Measurements from ENCODE around the gene EPHX1.

EPHX1 gene

DNA sequence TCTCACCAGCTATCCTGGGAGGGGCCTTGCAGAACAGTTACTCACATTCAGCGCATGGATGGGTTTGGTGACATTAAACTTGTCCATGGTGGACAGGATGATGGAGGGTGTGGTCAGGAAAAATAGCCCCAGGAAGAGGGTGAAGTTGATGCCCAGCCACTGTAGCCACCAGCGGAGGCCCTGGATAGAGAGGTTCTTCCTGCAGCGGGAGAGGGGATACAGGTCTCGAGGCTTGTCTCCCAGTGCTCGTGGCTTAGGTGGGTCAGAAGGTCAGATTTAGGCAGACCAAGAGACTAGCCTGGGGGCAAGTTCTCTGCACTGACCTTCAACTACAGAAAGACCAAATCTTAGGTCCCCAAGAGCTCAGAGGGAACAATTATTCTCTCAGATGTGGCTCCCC lies 49.2 kb downstream of the EPHX1 start:
- DNase-seq (ENCODE audit: insufficient read length, low spot score) (no peak), FAIRE-seq (no peak)

DNA sequence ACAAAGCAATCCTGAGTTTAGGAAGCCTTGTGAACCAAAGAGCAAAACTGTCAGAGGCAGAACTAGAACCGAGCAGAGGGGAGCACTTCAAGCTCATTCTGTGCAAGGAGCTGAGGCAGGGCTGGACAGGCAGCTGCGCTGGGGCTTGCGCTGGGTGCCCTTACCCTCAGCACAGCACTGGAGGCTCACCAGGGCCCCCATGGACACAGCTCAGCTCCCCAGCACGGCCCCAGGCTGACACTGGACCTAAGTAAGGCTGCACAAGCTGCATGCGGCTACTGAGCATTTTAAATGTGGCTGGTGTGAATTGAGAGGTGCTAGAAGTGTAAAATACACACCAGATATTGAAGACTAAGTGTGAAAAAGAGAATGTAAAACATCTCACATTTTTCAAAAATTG lies 50.2 kb downstream of the EPHX1 start:
- DNase-seq (ENCODE audit: insufficient read length, low spot score) (no peak), FAIRE-seq (no peak)

DNA sequence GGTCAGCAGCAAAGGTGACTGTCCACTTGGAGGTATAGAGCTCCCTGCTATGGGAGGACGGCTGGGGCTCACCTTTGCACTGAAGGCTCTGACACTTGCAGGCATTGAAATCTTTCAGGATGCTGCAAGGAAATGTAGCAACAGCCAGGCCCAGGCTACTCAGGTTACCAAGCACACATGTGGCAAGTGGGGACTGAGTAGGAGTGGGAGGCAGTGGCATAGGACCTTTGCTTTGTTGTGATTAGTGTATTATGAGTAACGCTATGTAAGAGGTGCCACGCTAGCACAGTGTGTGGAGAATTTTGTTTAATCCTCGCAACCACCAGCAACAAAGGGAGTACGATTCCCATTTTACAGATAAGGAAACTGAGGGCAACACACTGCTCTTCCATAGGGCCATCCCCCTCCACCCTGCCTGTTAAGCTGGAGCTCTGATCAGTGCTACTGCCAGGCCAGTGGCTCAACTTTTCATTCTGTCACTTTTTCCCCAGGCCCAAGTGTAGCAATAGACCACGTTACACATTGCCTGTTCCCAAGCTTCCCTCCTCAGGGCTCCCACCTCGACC lies 51.0 kb downstream of the EPHX1 start:
- DNase-seq (ENCODE audit: insufficient read length, low spot score) (no peak), FAIRE-seq (no peak)

DNA sequence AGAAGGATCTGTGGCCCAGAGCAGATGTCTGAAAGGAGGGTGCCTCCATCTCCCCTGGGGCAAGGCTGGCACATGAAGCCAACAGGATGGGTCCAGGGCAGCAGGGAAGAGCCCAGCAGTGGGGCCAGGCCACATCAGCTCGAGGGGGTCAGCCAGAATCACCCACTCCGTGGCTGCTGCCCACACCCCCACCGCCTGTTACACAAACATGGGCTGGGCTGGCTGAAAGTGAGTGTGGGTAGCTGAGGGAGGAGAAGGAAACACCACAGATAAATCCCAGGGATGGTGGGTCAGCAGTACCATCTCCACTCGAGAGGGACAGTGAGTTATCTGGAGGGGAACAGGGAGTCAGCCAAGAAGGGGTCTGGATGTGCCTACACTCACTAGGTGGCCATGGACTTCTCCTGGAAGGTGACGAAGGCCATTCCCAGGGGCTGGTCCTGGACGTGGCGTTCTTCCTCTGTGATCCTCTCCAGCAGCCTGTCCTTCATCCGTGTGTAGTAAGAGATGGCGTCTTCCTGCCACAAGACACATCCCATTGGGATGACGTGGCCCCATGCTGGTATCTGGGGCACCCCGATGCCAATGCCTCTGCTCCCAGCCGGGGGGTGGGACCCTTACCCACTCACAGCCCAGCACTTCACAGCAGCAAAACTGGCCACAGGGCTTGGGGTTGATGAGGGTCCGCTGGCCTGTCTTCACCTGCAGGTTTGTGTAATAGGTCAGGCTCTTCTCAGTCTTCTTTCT lies 52.1 kb downstream of the EPHX1 start:
- FAIRE-seq (no peak), DNase-seq (ENCODE audit: insufficient read length, low spot score) (no peak)

DNA sequence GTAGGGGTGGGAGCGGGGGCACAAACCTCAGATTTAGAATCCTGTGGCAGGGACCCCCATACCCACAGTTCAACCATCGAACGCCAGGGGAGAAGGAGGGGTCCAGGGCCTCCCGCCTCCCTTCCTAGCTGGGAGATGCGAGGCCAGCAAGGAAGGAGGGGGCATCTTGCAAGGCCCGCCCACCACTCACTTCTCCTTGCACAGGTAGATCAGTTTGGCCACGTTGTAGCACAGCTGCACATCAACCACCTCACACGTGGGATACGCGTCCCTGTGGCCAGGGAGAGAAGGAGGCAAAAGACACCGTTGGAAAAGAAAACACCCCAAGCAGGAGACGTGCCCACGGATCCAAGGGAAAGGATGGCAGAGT lies 52.6 kb downstream of the EPHX1 start:
- FAIRE-seq: no peak
- no peak for DNase-seq (ENCODE audit: insufficient read length, low spot score)

DNA sequence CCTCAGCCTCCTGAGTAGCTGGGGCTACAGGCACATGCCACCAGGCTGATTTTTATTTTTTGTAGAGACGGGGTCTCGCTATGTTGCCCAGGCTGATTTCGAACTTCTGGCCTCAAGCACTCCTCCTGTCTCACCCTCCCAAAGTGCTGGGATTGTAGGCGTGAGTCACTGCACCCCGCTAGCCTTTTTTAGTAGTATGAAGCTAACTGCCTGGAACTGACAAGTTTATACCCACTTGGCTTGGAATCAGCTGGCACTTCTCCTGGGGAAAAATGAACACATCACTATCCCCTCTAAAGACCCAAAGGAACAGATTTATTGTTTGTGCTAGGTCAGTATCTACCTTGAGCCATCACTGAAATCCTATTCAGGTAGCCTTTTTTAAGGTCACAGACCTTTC lies 53.2 kb downstream of the EPHX1 start:
- DNase-seq (ENCODE audit: insufficient read length, low spot score) (no peak), FAIRE-seq (no peak)

DNA sequence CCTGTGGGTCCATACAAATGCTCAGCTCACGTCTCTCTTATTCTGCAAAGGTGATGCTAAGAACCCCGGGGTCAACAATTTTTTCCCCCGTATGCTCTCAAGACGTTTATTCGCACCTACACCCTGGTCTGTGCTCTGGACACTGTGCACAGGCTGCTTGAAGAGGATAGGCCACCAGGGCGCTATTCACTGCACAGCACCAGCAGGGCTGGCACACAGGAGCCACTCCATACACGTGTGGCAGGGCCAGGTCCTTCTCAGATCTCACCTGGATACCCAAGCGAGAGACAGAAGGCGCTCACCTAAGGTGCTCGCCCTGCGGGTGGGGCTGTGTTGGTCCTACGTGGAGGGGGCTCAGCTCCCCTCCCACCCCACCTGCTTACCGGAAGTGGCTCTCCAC lies 55.6 kb downstream of the EPHX1 start:
- no peak for DNase-seq (ENCODE audit: insufficient read length, low spot score)
- no peak for FAIRE-seq

DNA sequence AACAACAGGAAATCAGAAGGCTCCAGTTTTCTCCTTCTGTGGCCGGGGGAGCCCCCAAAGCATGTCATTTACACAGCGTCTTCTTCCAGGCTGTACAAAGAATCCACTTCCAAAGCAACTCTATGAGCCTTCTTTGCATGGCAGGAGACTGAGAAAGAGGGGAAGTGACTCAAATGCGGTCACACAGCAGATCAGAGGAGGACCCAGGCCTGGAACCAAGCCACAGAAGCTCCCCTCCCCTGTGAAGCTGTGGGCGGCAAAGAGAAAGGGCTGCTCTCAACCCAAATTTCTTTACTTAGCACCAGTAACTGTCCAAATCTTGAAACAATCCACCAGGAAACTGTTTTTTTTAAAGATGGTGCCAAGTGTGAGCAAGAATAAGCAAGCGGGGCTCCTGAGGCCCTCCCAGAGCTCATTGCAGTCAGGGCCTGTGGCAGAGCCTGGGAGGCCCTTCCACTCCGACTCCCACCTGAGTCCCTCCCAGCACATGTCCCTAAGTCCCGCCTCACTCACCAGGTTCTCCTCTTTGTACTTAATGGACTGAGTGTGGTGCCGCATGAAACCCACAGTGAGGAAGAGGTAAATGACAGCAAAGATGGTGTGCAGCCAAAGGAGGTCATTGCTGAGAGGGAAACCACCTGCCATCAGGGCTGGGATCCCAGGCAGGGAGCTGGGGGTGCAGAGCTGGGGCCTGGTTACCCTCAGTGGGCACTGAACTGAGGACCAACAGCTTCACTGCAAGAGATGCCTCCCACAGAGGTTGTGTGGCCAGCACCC lies 56.3 kb downstream of the EPHX1 start:
- DNase-seq (ENCODE audit: insufficient read length, low spot score) (no peak), FAIRE-seq (no peak)

DNA sequence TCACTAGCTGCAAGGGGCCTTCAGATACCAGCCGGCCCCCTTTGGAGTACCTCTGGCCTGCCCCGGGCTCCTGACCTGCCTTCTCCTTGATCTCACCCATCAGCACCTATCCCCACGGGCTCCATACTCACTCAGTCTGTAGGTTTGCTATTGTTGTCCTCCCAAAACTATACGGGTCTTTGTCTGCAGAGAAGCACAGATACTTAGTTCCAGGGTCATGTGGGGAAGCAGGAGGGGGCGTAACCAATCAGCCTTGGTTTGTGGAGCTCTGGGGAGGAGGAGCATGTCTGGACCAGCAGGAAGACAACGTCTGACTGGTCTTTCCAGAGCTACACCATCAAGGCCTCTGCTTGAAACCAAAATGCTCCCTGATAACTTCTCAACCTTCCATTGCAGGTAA lies 57.1 kb downstream of the EPHX1 start:
- FAIRE-seq (no peak), DNase-seq (ENCODE audit: insufficient read length, low spot score) (no peak)

DNA sequence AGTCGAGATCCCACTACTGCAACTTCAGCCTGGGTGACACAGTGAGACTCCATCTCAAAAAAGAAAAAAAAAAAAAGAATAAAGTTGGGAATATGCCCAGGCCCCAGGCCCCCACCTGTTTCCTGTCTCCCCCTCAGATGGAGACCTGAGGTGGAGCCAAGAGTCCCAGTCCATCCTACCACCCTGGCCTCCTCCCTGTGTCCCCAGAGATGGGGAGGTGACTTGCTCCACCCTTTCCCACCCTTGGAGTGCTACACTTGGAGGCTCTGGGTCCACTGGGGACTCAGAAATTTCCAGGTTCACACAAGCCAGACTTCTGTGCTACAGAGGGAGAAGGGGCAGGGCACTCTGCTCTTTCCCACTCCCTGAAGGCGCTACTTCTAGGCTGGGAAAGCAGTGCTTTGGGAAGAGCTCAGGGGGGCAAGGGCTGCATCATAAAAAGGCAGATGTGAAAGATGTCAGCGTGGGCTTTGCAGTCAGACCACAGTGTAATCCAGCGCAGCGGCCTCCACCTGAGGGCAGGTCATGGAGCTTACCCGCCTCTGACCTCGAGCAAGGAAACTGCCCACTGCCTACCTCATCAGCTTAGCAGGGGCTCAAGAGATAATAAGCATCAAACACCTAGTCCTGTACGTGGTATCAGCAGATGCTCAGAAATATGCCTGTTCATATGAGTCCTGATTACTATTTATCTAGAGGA lies 58.9 kb downstream of the EPHX1 start:
- FAIRE-seq (no peak), DNase-seq (ENCODE audit: insufficient read length, low spot score) (no peak)

DNA sequence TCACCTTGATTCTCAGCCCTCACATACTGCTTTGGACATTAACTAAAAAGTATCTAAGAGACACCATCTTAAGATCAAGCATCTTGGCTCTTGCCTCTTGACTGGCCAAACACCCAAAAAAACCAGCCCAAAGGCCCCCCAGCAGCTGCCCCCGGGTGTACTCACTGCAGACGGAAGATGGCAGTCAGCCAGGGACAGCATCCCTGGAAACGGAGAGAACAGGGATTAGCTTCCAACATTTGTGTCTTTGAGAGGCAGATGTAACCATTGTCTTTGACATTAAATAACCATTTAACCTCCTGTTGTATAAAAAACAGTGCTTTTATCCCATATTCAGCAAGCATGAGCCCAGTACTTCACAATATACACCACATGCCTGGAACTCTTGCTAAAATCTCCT lies 61.0 kb downstream of the EPHX1 start:
- DNase-seq (ENCODE audit: insufficient read length, low spot score) (no peak), FAIRE-seq (no peak)

DNA sequence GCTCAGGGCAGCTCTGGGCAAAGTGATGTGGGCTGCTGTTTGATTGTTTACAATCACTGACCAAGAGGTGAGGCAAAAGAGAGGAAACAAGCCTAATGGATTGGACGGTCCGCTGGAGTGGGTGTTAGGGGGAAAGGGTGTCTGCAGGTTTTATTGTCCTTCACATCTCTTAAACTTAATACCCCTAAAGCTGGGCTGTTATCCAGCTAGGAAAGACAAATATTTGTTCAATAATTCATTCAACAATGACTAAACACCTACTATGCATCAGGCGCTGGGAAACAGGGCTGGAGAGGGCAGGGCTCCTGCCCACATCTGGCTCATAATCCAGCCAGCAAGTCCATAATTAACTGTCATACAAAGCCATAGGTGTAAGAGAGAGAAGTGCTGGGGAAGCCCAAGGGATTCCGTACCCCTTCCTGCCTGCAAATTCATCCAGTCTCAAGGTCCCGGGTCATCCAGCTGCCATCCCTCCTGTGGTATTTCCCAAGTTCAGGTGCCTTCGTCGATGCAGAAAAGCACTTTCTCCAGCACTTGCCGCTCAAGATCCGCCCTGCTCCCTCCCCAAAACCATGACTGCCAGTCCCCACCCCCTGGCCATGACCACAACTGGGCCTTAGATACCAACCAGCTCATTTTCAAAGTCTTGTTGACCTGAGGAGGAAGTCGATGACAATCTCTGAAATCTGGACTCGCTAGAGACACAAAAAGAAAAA lies 61.6 kb downstream of the EPHX1 start:
- DNase-seq (ENCODE audit: insufficient read length, low spot score): no peak
- no peak for FAIRE-seq

DNA sequence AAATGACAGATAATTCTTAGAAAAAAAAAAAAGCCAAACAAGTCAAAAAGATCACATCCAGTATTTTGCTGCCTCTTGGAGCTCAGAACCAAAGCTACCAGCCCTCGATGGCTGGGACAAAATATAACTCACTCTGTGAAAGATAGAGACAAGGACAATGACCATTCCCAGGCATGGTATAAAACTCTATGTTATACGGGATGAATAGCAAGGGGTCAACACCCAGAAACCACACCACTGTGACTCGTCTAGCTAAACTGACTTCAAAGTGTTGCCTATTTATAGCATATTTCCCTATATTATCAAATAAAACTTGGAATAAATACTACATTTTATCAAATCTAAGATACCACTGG lies 62.1 kb downstream of the EPHX1 start:
- DNase-seq (ENCODE audit: insufficient read length, low spot score) (no peak), FAIRE-seq (no peak)

DNA sequence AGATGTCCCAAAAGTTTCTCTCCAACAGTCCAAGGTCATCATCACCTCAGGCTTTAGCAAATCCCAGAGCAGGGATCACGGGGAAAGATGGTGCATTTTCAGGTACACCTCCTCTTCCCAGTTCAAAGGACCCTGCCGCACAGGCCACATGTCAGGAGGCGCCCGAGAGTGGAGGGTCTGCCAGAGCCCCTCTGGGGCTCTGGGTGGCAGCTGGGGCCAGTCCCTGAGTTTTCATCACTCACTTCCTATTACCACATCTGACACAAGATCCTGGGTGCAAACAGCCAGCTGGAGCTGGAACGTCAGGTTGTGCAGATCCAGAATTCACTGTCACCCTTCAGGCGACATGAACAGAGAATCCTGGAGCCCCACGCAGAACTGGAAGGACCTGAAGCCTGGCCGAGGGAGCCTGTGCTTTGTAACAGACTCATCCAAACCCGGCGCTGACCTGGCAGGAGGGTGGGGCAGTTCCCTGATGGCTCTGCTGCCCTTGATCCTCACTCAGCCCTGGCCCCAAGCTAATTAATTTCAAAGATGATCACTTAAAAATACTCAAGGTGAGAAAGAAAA lies 63.4 kb downstream of the EPHX1 start:
- DNase-seq (ENCODE audit: insufficient read length, low spot score): no peak
- no peak for FAIRE-seq

DNA sequence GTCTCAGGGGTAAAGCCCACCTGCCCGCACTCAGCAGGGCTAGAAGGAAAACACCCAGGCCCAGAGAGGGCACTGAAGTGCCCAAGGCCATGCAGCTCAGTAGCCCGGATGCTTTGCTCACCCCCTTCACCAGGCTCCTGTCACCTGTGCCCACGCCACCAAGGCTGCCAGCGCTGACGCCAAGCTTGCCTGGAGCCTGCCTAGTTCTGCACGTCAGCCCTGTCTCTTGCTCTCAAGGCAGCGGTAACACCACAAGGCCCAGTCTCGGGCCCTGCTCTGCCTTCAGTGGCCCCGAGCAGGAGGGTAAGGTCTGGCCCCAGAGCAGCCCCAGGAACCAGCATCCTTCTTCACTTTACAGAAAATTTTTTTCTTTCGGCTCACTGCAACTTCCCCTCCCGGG lies 64.5 kb downstream of the EPHX1 start:
- no peak for FAIRE-seq

DNA sequence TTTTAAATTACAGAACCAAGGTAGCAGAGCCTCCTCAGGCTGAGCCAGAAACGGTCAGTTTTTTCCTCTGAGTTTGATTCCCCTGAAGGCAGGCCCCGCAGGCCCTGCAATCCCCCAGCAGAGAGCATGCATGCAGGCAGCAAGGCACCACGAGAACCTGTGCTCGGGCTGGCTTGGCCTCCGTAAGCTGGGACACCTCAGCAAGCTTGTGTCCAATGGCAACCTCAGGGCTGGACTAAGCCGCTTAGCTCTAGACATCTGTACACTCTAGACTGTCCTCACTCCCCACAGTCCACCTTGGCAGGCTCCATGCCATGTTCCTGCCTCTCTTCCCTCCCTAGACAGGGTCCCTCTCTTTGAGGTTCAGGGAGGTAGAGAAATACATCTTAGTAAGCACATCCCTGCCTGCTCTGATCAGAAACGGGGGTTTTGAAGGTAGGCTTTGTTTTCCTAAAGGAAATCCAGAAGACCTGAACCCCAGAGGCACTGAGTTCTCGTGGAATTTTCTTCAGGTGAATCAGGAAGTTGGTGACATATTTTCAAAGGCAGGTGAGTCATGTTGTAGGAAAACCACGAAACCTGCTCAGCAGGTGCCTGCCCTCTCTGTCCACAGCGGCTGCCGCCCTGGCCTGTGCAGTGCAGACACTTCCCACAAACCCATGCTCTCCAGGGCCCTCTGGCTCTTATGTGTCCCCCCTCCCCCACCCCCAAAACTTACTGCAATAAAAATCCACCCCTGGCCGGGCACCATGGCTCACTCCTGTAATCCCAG lies 65.3 kb downstream of the EPHX1 start:
- FAIRE-seq (no peak), DNase-seq (ENCODE audit: insufficient read length, low spot score) (no peak)

More for the DNA sequence above, 64.5 kb downstream of the EPHX1 start:
- DNase-seq (ENCODE audit: insufficient read length, low spot score): no peak

DNA sequence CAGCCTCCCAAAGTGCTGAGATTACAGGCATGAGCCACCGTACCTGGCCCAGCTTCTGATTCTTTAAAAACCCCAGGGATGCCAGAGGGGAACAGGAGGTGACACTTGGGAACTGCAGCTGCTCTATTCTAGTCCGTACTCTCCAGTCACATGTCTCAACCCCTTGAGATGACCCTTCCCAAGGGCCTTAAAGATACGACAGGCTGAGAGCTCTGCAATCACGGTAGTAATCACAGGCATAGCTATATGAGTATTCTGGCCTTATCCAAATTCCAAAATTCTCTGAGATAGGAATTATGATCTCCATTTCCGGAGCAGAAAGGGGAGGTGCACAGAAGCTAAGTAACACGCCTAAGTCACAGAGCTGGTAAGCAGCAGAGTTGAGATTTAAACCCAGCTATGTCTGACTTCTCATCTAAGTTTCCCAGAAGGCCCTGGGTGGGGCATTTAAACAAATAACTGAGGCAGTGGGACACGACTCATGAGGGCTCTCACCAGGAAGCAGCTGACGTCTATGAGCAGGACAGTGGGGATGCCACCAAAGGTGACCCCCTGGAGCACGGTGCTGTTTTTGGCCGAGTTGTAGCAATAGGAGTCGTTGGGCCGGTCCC lies 67.1 kb downstream of the EPHX1 start:
- FAIRE-seq (no peak), DNase-seq (ENCODE audit: insufficient read length, low spot score) (no peak)

DNA sequence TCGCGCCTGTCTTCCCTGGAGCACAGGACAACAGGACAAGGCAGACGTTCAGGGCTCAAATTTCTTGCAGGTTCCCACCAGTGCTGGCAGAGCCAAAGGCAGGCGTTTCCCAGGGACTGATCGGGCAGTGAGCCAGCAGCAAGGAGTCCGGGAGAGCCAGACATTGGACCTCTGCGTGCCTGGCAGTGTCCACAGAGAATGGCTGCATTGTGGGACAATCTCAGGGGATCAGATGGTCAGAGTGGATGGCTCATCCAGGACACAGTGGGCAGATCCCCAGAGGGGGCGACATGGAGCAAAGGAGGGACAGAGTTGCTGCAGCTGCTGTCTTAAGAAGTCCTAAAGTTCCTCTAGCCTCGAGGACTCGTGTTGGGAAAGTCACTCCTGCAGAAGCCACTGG lies 67.7 kb downstream of the EPHX1 start:
- DNase-seq (ENCODE audit: insufficient read length, low spot score) (peak; percentile 48), FAIRE-seq (no peak)

DNA sequence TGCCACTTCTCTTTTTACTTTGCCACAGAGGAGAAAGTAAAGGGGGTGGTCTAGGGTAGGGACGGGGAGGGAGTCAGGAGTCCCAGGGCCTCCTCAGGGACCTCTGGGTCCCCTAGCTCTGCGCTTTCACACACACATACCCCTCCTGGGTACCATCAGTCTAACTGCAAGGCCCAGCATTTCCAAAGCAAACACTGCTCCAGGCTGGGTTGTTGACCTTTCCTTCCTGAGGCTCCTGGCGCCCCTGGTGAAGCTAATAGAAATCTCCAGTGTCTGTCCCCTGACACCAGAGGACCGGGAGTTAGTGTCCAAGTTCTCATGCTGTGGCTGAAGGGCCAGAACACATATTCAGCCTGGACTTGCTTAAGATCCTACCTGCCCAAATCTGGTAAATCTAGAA lies 68.4 kb downstream of the EPHX1 start:
- DNase-seq (ENCODE audit: insufficient read length, low spot score): no peak
- FAIRE-seq: no peak

All from HTR-8/SVneo (cell line).